ENCODE measurements around the gene DCBLD2. TPM values are rescaled to one million over a fixed set of nuclear protein-coding genes. Genes with fewer than 3 reads are reported as not detected.

The DCBLD2 gene
- total RNA-seq, 1 experiment from 2014 or later, result 33.6 TPM

DNA sequence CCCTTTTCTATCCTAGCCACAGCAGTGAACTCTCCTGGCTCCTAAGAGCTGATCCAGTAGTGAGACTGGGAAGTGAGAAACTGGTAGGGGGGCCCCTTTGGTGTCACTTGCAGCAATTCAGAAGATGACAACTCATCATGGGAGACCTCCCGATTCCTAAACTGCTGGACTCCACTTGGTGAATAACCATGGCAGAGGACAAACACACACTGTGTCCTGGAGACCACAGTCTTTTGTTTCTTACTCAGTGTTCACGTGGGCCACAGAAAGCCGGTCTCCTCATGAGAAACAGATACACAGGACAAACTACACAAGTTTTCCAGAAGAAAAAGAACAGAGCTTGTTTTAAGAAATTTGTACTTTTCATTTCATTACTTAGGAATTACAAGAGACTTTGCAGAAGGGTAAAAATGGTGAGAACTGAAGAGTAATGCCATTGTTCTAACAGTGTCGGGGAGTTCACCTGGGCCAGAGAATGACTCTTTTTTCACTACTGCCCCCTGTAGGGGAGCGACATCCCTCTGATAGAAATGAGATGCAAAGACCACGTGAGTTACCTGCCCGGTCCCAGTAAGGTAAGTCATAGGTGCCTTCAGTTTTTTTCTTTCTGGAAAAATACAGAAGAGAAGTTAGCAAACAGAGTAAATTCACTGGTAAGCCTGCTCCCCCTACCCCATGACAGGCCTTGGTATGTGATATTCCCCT is 100.3 kb downstream of the DCBLD2 start:
- no peak for DNase-seq (ENCODE audit: low spot score)
- Histone ChIP-seq H3K4me3 (ENCODE audit: low read depth, low read length, poor library complexity, severe bottlenecking) (no peak overlapping the region), H3K9me3 (ENCODE audit: low read depth, low read length, poor library complexity, severe bottlenecking) (no peaks in the 10 kb centered on the region), H3K36me3 (ENCODE audit: insufficient read depth, low read length, poor library complexity, severe bottlenecking) (peaks cover 4% of the 10 kb centered on the region), H3K4me1 (ENCODE audit: insufficient read depth, low read length, poor library complexity, severe bottlenecking) (no peaks in the 10 kb centered on the region), H3K27ac (ENCODE audit: low read depth, low read length, poor library complexity, severe bottlenecking) (no peak overlapping the region), H3K27me3 (replicated peaks; ENCODE audit: insufficient read depth, low read depth, low read length, poor library complexity) (no peaks in the 10 kb centered on the region)
- TF ChIP-seq, protein P1, sequence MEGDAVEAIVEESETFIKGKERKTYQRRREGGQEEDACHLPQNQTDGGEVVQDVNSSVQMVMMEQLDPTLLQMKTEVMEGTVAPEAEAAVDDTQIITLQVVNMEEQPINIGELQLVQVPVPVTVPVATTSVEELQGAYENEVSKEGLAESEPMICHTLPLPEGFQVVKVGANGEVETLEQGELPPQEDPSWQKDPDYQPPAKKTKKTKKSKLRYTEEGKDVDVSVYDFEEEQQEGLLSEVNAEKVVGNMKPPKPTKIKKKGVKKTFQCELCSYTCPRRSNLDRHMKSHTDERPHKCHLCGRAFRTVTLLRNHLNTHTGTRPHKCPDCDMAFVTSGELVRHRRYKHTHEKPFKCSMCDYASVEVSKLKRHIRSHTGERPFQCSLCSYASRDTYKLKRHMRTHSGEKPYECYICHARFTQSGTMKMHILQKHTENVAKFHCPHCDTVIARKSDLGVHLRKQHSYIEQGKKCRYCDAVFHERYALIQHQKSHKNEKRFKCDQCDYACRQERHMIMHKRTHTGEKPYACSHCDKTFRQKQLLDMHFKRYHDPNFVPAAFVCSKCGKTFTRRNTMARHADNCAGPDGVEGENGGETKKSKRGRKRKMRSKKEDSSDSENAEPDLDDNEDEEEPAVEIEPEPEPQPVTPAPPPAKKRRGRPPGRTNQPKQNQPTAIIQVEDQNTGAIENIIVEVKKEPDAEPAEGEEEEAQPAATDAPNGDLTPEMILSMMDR (conservative IDR thresholded peaks at IDR 0.05; ENCODE audit: low read depth, low read length), result 0 out of 2 replicates have a peak, but pooled peaks have one; percentile 20
- TF ChIP-seq EZH2 (IDR thresholded peaks at IDR 0.05; ENCODE audit: borderline replicate concordance, low read depth, low read length, poor library complexity, severe bottlenecking), result no peak
- POLR2A ChIA-PET (ENCODE audit: low non-redundant PET), result no interaction called here
- intact Hi-C loops (cut with micrococcal nuclease; ENCODE audit: unreplicated experiment), result no loop called here
- no TSS peak for BruUV-seq (replicated peaks)
- CTCF ChIA-PET, result no interaction called here

DNA sequence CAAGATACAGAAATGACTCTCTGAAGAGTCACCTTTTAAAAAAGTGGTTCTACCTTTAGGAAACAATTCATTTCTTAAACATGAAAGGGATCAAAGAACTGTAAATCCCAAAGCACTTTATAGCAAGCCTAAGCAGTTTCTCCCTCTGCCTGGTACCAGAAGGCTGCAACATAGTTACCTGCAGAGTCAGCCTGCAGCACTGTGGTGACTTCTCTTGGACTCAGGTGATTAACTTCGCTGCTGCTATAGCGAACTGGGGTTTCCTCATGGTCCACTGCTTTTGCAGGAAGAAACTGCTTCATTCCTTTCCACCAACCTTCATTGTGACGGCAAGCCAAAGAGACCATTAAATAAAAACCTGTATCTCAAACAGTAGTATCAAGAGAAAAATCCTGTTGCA is 101.1 kb downstream of the DCBLD2 start:
- DNase-seq (ENCODE audit: low spot score), result no peak
- no peaks in the 10 kb centered on the region for H3K4me1 ChIP-seq (ENCODE audit: insufficient read depth, low read length, poor library complexity, severe bottlenecking)
- TF ChIP-seq, protein P1 (conservative IDR thresholded peaks at IDR 0.05; ENCODE audit: low read depth, low read length), result no peak
- no peak for TF ChIP-seq EZH2 (IDR thresholded peaks at IDR 0.05; ENCODE audit: borderline replicate concordance, low read depth, low read length, poor library complexity, severe bottlenecking)
- ChIA-PET CTCF (no interaction called here), POLR2A (ENCODE audit: low non-redundant PET) (no interaction called here)
- BruUV-seq (replicated peaks), result no TSS peak
- H3K9me3 ChIP-seq (ENCODE audit: low read depth, low read length, poor library complexity, severe bottlenecking), result no peaks in the 10 kb centered on the region
- no peak overlapping the region for H3K4me3 ChIP-seq (ENCODE audit: low read depth, low read length, poor library complexity, severe bottlenecking)
- peaks cover 4% of the 10 kb centered on the region for H3K36me3 ChIP-seq (ENCODE audit: insufficient read depth, low read length, poor library complexity, severe bottlenecking)
- intact Hi-C loops (cut with micrococcal nuclease; ENCODE audit: unreplicated experiment), result no loop called here
- H3K27me3 ChIP-seq (replicated peaks; ENCODE audit: insufficient read depth, low read depth, low read length, poor library complexity), result no peaks in the 10 kb centered on the region
- H3K27ac ChIP-seq (ENCODE audit: low read depth, low read length, poor library complexity, severe bottlenecking), result no peak overlapping the region

DNA sequence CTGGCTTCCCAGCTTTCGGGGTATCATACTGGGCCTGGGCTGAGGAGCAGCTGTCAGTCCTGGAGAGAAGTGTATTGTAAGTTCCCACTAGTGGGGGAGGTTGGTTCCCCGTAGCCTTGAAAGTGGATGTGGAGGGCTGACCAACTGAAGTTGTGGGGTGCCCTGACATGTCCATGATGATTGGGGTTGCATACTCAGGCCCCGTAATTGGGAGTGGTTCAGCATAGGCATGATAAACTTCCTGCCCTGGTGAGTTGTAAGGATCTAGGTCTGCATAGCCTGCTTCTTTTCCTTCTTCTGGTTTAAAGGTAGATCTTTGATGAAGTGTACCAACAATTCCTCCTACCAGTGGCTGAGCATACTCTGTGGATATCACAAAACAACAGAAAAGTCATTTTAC is 102.0 kb downstream of the DCBLD2 start:
- BruUV-seq (replicated peaks), result no TSS peak
- ChIA-PET CTCF (no interaction called here), POLR2A (ENCODE audit: low non-redundant PET) (no interaction called here)
- Histone ChIP-seq H3K27me3 (replicated peaks; ENCODE audit: insufficient read depth, low read depth, low read length, poor library complexity) (no peaks in the 10 kb centered on the region), H3K4me3 (ENCODE audit: low read depth, low read length, poor library complexity, severe bottlenecking) (no peak overlapping the region), H3K9me3 (ENCODE audit: low read depth, low read length, poor library complexity, severe bottlenecking) (no peaks in the 10 kb centered on the region), H3K36me3 (ENCODE audit: insufficient read depth, low read length, poor library complexity, severe bottlenecking) (no peaks in the 10 kb centered on the region), H3K27ac (ENCODE audit: low read depth, low read length, poor library complexity, severe bottlenecking) (no peak overlapping the region), H3K4me1 (ENCODE audit: insufficient read depth, low read length, poor library complexity, severe bottlenecking) (no peaks in the 10 kb centered on the region)
- intact Hi-C loops (cut with micrococcal nuclease; ENCODE audit: unreplicated experiment), result no loop called here
- no peak for TF ChIP-seq EZH2 (IDR thresholded peaks at IDR 0.05; ENCODE audit: borderline replicate concordance, low read depth, low read length, poor library complexity, severe bottlenecking)
- TF ChIP-seq, protein P1 (conservative IDR thresholded peaks at IDR 0.05; ENCODE audit: low read depth, low read length), result no peak
- DNase-seq (ENCODE audit: low spot score), result no peak
